Tibial nerve (tissue), 4 donors: ENCODE data around the gene ADAT1. TPM values are rescaled to one million over a fixed set of nuclear protein-coding genes. Genes with fewer than 3 reads are reported as not detected.

Source experiments
- DNase-seq, 2 donors: peaks; one replicate each; pipeline ENCODE4 v3.0.0-alpha.2; 2019; ENCODE audit warnings: low spot score in 2 of 2
- H3K27ac ChIP-seq, 4 donors: fragments of 200-600 bp; sonication (generic) in 3 of 4; one replicate each; pipeline ENCODE4 v1.5.1; 2017 to 2019; ENCODE audit warnings: mild to moderate bottlenecking in 1 of 4
- H3K27me3 ChIP-seq, 2 donors: fragments of 200-600 bp; sonication (generic) in 1 of 2; one replicate each; pipeline versions ENCODE4 v1.5.1 to v1.6.0; 2017 to 2019
- H3K36me3 ChIP-seq, 3 donors: fragments of 200-600 bp; sonication (generic); one replicate each; pipeline ENCODE4 v1.5.1; 2018 to 2019
- H3K4me1 ChIP-seq, 4 donors: fragments of 200-600 bp; sonication (generic) in 3 of 4; one replicate each; pipeline ENCODE4 v1.5.1; 2017 to 2019
- H3K4me3 ChIP-seq, 4 donors: fragments of 200-600 bp; sonication (generic) in 3 of 4; one replicate each; pipeline ENCODE4 v1.5.1; 2017 to 2019; ENCODE audit warnings: mild to moderate bottlenecking in 1 of 4, moderate library complexity in 1 of 4
- H3K9me3 ChIP-seq, 4 donors: fragments of 200-600 bp; sonication (generic) in 3 of 4; one replicate each; pipeline ENCODE4 v1.5.1; 2017 to 2019
- CTCF ChIP-seq, 5 experiments: fragments of 200-600 bp in 3 of 5; fragments of 450-650 bp in 2 of 5; sonication (generic) in 3 of 5; IDR thresholded peaks; one replicate each; pipeline ENCODE4 v1.5.1; 2016 to 2019; ENCODE audit warnings: antibody characterized with exemption in 5 of 5, mild to moderate bottlenecking in 3 of 5, moderate library complexity in 2 of 5
- EP300 ChIP-seq, 2 donors: sonication (generic); formaldehyde crosslinking; IDR thresholded peaks; one replicate each; pipeline ENCODE4 v1.6.1; 2017; ENCODE audit warnings: antibody characterized with exemption in 2 of 2, mild to moderate bottlenecking in 1 of 2
- POLR2A ChIP-seq, 2 donors: fragments of 450-650 bp; IDR thresholded peaks; one replicate each; pipeline ENCODE4 v1.6.1; 2017; ENCODE audit warnings: antibody characterized with exemption in 2 of 2, mild to moderate bottlenecking in 2 of 2, moderate library complexity in 2 of 2
- WGBS, 2 donors: methylation state at CpG; one replicate each; pipeline ENCODE4 v1.1.5; 2018; 5-methylcytosine and 5-hydroxymethylcytosine counted together
- total RNA-seq, 4 donors: library from RNA; depleted of rRNA; stranded (reverse); fragments of >200 nt; gene quantifications; one replicate each; pipeline ENCODE4 v1.1.0, GENCODE V29; 2016

ADAT1 gene
- total RNA-seq, 4 donors from 2014 or later: 31.4 to 75.9 (median 50.7) TPM

GRCh38 chr16:75565640-75566039, 57.4 kb downstream of the ADAT1 start:
- WGBS, 2 donors: 21 to 27% methylated on average over 15 of the region's 15 CpGs
- Histone ChIP-seq H3K36me3 (peaks cover 0 to 27% (median 0%) of the 10 kb centered on the region in 3 donors), H3K27ac (peak overlapping the region; percentile 61 to 90 (median 76)), H3K9me3 (no peaks in the 10 kb centered on the region), H3K4me3 (peak overlapping the region; percentile 85 to 90 (median 88)), H3K27me3 (no peaks in the 10 kb centered on the region), H3K4me1 (peaks cover 0 to 48% (median 11%) of the 10 kb centered on the region in 4 donors)
- no peak for TF ChIP-seq POLR2A (IDR thresholded peaks at IDR 0.05)
- no peak for TF ChIP-seq CTCF (IDR thresholded peaks at IDR 0.05)
- TF ChIP-seq EP300 (IDR thresholded peaks at IDR 0.05): no peak
- no peak for DNase-seq

- no peaks in the 10 kb centered on the region for H3K9me3 ChIP-seq
- 27 to 28% methylated on average over 10 of the region's 10 CpGs for whole genome bisulfite sequencing, 2 donors
- TF ChIP-seq EP300 (IDR thresholded peaks at IDR 0.05) (no peak), POLR2A (IDR thresholded peaks at IDR 0.05) (no peak), CTCF (IDR thresholded peaks at IDR 0.05) (no peak)
Observed at GRCh38 chr16:75559564-75560372, 63.3 kb downstream of the ADAT1 start.

DNA sequence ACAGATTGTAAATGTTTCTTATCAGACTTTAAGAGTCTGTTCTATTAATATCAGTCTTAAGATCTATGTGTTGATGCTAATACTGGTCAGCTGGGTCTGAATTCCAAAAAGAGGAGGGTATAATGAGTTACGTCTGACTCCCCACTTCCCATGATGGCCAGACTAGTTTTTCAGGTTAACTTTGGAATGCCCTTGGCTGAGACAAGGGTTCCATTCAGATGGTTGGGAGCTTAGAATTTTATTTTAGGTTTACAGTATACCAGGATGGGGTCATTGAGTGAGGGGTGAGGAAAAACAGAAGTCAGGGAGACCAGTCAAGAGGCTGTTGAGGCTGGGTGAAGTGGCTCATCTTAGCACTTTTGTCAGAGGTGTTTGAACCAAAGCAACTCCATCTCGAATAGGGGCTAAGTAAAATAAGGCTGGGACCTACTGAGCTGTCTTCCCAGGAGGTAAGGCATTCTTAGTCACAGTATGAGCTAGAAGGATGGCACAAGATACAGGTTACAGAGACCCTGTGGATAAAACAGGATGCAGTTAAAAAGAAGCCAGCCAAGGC, 64.2 kb downstream of the ADAT1 start:
- H3K27ac ChIP-seq: peak overlapping the region in 2 of 4 donors; percentile 23 to 67
- no peaks in the 10 kb centered on the region for H3K27me3 ChIP-seq
- peaks cover 0 to 22% (median 5%) of the 10 kb centered on the region in 4 donors for H3K4me1 ChIP-seq
- no peaks in the 10 kb centered on the region for H3K36me3 ChIP-seq
- WGBS, 2 donors: 85 to 87% methylated on average over 2 of the region's 2 CpGs
- TF ChIP-seq POLR2A (IDR thresholded peaks at IDR 0.05) (no peak), CTCF (IDR thresholded peaks at IDR 0.05) (no peak), EP300 (IDR thresholded peaks at IDR 0.05) (no peak)
- no peaks in the 10 kb centered on the region for H3K9me3 ChIP-seq
- no peak for DNase-seq
- no peak overlapping the region for H3K4me3 ChIP-seq

More at GRCh38 chr16:75559564-75560372, 63.3 kb downstream of the ADAT1 start:
- H3K4me1 ChIP-seq: peaks cover 0 to 19% (median 5%) of the 10 kb centered on the region in 4 donors
- DNase-seq: no peak
- H3K27me3 ChIP-seq: no peaks in the 10 kb centered on the region
- no peaks in the 10 kb centered on the region for H3K36me3 ChIP-seq
- H3K4me3 ChIP-seq: no peak overlapping the region
- H3K27ac ChIP-seq: peak overlapping the region in 2 of 4 donors; percentile 23 to 67

DNA sequence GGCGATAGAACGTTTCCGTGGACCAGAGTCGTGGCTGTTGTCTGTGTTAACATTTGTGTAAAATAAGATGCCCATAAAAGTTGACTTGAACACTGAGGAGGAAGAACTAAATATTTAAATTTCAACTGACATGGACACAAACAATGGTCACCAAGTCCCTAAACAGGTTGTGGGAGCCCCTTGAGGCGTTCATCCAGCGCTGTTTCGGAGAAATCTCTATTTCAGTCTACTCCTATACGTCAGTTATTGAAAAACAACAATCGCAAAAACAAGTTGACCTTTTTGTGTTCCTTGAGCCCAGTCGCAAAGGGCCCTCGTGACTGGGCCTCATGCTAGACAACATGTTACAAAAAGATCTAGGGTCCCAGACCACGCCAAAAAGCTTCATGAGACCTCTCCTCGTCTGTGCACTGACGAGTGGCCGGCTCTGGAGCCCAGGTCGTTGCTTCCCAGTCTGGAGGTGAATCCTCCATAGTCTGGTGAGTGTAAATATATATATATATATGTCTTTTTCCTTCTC, 66.6 kb downstream of the ADAT1 start:
- no peak for TF ChIP-seq CTCF (IDR thresholded peaks at IDR 0.05)
- TF ChIP-seq POLR2A (IDR thresholded peaks at IDR 0.05): no peak
- Histone ChIP-seq H3K27ac (peak overlapping the region; percentile 70 to 93 (median 82)), H3K36me3 (no peaks in the 10 kb centered on the region), H3K9me3 (no peaks in the 10 kb centered on the region), H3K4me3 (peak overlapping the region; percentile 70 to 95 (median 86)), H3K27me3 (no peaks in the 10 kb centered on the region), H3K4me1 (peaks cover 0 to 24% (median 5%) of the 10 kb centered on the region in 4 donors)
- no peak for DNase-seq
- WGBS, 2 donors: 28 to 30% methylated on average over 16 of the region's 16 CpGs
